ENCODE data around the gene DPP7.

- TF ChIP-seq YY1 (IDR thresholded peaks at IDR 0.05; ENCODE audit: insufficient read depth, insufficient read length) (no peak), ZNF274 (IDR thresholded peaks at IDR 0.05; ENCODE audit: low read depth, low read length) (no peak), SUZ12 (IDR thresholded peaks at IDR 0.05; ENCODE audit: extremely low read depth, insufficient read depth, insufficient read length) (no peak)
These were observed 52.1 kb downstream of the DPP7 start for GRCh38 chr9:137062384-137062783.
